ENCODE data around the gene AKT2. TPM values are rescaled to one million over a fixed set of nuclear protein-coding genes. Genes with fewer than 3 reads are reported as not detected.

Gene AKT2
- total RNA-seq, 1 donor from 2014 or later, result 99.9 TPM

DNA sequence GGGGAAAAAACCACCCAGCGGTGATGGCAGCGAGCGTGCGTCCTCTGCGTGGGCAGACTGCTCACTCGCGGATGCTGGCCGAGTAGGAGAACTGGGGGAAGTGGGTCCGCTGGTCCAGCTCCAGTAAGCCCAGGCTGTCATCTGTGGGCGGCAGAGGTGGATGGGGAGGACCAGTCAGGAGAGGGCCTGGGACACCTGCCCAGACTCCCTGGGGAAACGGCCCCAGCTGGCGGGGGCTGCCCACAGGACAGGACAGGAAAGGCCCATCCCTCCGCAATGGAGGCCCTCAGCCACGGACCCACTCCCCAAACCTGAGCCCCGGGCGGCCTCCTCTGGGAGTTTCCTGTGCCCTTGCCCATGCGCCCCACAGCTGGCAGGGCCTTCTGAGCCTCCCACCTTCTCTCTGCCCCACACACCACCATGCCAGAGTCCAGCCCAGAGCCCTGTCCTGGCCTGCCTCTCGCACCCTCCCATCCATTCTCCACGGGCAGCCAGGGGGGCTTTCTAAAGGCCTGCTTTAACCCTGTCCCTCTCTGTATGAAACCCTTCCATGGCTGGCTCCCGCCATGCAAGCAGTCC, 51.2 kb downstream of the AKT2 start:
- H3K27me3 Mint-ChIP-seq (ENCODE audit: low read depth), result no peaks in the 10 kb centered on the region
- TF ChIP-seq, protein P1, sequence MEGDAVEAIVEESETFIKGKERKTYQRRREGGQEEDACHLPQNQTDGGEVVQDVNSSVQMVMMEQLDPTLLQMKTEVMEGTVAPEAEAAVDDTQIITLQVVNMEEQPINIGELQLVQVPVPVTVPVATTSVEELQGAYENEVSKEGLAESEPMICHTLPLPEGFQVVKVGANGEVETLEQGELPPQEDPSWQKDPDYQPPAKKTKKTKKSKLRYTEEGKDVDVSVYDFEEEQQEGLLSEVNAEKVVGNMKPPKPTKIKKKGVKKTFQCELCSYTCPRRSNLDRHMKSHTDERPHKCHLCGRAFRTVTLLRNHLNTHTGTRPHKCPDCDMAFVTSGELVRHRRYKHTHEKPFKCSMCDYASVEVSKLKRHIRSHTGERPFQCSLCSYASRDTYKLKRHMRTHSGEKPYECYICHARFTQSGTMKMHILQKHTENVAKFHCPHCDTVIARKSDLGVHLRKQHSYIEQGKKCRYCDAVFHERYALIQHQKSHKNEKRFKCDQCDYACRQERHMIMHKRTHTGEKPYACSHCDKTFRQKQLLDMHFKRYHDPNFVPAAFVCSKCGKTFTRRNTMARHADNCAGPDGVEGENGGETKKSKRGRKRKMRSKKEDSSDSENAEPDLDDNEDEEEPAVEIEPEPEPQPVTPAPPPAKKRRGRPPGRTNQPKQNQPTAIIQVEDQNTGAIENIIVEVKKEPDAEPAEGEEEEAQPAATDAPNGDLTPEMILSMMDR (IDR thresholded peaks at IDR 0.05), result no peak
- peaks cover 28% of the 10 kb centered on the region for H3K4me1 Mint-ChIP-seq (ENCODE audit: low read depth)
- H3K9me3 Mint-ChIP-seq (ENCODE audit: low read depth), result no peaks in the 10 kb centered on the region
- no peak for DNase-seq (ENCODE audit: low spot score)
- no peak overlapping the region for H3K27ac Mint-ChIP-seq (ENCODE audit: unreplicated experiment)
- no peak overlapping the region for H3K4me3 Mint-ChIP-seq (ENCODE audit: unreplicated experiment)
- H3K36me3 Mint-ChIP-seq (ENCODE audit: low read depth), result peaks cover 8% of the 10 kb centered on the region

DNA sequence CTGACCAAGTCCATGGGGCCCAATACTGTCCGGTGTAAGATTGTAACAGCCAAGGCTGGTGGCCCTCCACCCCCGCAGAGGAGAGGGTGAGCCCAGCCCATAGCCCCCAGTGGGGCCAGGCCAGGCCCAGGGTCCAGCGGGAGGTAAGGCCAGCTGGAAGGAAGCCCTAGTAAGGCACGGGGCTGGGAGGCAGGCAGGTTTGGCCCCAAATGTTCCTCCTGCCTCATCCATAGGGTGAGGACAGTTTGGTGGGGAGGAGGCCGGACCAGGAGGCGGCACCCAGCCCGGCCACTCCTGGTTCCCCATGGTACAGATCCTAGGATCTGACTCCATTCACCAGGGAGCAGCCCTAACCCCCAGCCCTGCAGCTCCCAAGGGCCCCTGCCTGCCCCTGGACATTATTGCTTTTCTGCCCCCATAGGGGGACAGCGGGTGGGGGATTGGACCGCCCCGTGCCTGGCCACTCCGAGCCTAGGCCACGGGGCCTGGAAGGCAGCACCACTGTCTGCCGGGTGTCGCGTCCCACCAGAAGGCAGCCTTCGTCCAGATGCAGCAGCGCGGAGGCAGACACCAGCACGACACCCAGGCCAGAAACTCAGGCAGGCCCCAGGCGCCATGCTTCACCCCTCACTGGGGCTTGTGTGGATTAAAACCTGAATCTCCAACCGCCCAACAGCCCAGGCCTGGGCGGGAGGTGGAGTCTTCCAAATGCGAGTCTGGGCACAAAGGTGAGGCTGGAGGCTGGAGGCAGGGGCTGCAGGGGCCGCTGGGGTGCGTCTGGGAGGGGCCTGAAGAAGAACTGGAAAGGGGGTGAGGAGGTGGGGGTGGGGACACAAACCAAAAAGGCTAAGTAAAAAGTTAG, 52.0 kb downstream of the AKT2 start:
- TF ChIP-seq, protein P1 (IDR thresholded peaks at IDR 0.05), result no peak
- DNase-seq (ENCODE audit: low spot score), result no peak
- Mint-ChIP-seq H3K27ac (ENCODE audit: unreplicated experiment) (no peak overlapping the region), H3K4me3 (ENCODE audit: unreplicated experiment) (no peak overlapping the region), H3K27me3 (ENCODE audit: low read depth) (no peaks in the 10 kb centered on the region), H3K9me3 (ENCODE audit: low read depth) (no peaks in the 10 kb centered on the region), H3K4me1 (ENCODE audit: low read depth) (peaks cover 28% of the 10 kb centered on the region), H3K36me3 (ENCODE audit: low read depth) (peaks cover 7% of the 10 kb centered on the region)

DNA sequence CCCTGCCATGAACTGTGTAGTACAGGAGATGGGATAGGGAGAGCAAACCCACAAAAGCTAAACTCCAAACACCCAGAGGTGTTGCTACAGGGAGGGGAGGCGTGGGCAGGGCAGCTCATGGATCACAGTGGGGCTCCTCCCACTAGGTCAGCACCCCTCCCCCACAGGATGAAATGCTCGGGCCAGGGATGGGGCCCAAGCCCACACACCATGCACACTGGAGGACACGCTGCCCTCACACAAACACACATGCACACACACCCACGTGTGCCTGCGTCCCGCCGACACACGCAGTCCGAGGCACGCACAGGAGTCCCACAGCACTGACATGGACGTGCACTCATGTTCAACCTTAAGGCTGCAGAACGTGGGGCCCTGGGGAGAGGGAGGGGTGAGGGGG, 52.7 kb downstream of the AKT2 start:
- Mint-ChIP-seq H3K4me3 (ENCODE audit: unreplicated experiment) (no peak overlapping the region), H3K4me1 (ENCODE audit: low read depth) (peaks cover 28% of the 10 kb centered on the region), H3K27me3 (ENCODE audit: low read depth) (no peaks in the 10 kb centered on the region), H3K27ac (ENCODE audit: unreplicated experiment) (no peak overlapping the region), H3K9me3 (ENCODE audit: low read depth) (no peaks in the 10 kb centered on the region), H3K36me3 (ENCODE audit: low read depth) (peaks cover 6% of the 10 kb centered on the region)
- no peak for DNase-seq (ENCODE audit: low spot score)
- TF ChIP-seq, protein P1 (IDR thresholded peaks at IDR 0.05), result no peak

DNA sequence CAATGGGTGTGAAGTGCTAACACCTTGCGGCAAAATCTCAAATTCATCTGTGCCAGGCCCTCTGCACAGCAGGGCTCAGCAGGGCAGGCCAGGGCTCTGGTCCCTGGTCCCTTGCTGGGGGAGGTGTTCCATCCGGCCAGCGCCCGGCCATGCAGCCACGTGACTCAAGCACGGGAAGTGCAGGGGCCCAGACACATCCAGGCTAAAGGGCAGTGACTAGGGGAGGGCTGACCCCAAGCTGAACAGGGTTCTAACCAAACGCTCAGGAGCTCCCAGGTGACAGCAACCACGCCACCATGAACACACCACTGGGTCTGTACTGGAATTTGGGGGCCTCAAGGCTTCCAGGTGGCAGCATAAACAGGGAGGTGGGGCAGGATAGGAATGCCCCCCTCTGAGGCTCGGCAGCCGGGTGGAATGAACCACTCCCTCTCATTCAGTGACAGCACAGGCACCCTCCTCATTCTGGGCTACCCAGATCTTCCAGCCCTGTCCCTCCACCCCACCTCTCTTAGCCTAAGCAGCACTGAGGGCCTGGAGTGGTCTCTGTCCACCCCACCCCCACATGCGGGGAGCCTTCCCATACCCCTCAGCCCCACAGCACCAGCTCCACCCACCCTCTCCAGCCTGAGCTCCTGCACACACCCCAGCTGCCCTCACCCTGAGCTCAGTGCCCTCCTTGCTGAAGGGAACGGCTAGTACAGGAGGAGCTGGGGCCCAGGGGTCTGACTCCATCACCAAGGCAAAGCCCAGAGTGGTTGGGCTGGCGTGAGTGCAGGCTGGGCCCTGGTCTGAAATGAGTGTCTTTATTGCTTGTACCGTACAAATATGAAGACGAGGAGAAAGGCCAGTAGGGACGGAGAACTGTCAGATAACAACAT, 53.4 kb downstream of the AKT2 start:
- no peak for DNase-seq (ENCODE audit: low spot score)
- H3K27me3 Mint-ChIP-seq (ENCODE audit: low read depth), result peaks cover 1% of the 10 kb centered on the region
- TF ChIP-seq, protein P1 (IDR thresholded peaks at IDR 0.05), result no peak
- H3K9me3 Mint-ChIP-seq (ENCODE audit: low read depth), result no peaks in the 10 kb centered on the region
- no peak overlapping the region for H3K4me3 Mint-ChIP-seq (ENCODE audit: unreplicated experiment)
- H3K4me1 Mint-ChIP-seq (ENCODE audit: low read depth), result peaks cover 28% of the 10 kb centered on the region
- H3K36me3 Mint-ChIP-seq (ENCODE audit: low read depth), result peaks cover 2% of the 10 kb centered on the region
- no peak overlapping the region for H3K27ac Mint-ChIP-seq (ENCODE audit: unreplicated experiment)

DNA sequence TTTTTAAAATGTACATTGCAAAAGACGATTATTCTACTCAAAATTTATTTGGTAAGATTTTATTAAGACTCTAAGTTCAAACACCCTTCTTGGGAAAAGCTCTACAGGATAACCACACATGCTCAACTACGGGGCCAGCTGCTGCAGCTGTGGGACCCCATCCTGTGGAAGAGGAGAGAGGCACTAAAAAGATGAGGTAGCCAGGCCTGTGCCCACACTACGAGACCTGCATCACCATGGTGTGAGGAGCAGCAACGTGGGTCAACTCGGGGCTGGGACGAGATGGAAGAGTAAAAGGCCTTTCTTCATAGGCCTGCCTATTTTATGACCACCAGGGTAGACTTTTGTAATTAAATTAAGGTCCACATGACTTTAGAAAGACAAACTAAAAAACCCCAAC, 54.1 kb downstream of the AKT2 start:
- no peaks in the 10 kb centered on the region for H3K9me3 Mint-ChIP-seq (ENCODE audit: low read depth)
- no peak overlapping the region for H3K27ac Mint-ChIP-seq (ENCODE audit: unreplicated experiment)
- no peaks in the 10 kb centered on the region for H3K36me3 Mint-ChIP-seq (ENCODE audit: low read depth)
- H3K4me3 Mint-ChIP-seq (ENCODE audit: unreplicated experiment), result no peak overlapping the region
- H3K27me3 Mint-ChIP-seq (ENCODE audit: low read depth), result peaks cover 2% of the 10 kb centered on the region
- DNase-seq (ENCODE audit: low spot score), result no peak
- TF ChIP-seq, protein P1 (IDR thresholded peaks at IDR 0.05), result no peak
- H3K4me1 Mint-ChIP-seq (ENCODE audit: low read depth), result peaks cover 29% of the 10 kb centered on the region

Data from chondrocyte (in vitro differentiated cells).